Activated naive CD4-positive, alpha-beta T cell treated with anti-CD3 and anti-CD28 coated beads, Interleukin-2, amount 50 U/mL, for 16 hours (primary cell): ENCODE measurements around the gene DHH.
"Not testable (repeated sequence)": the region's sequence is repeated elsewhere in the genome, so short reads cannot be mapped to it uniquely, and the experiment has no call there.

ENCODE experiments used
- DNase-seq: peaks from one replicate; pipeline ENCODE4 v3.0.0-alpha.2; 2020

DHH gene

GRCh38 chr12:49094160-49094974 lies at the start of gene DHH:
TSS of gene DHH (minus strand) at chr12:49094801. CDS start at chr12:49094512, 289 bp downstream.
- DNase-seq: no peak

- no peak for DNase-seq
These were observed 49.8 kb upstream of the DHH start for GRCh38 chr12:49144384-49144783.

- DNase-seq: no peak
These were observed 44.4 kb upstream of the DHH start for GRCh38 chr12:49138999-49139398.

- no peak for DNase-seq
These were observed 44.0 kb upstream of the DHH start for GRCh38 chr12:49138587-49138986.

GRCh38 chr12:49137476-49137875 lies 42.9 kb upstream of the DHH start:
- DNase-seq: no peak

GRCh38 chr12:49136997-49137396 lies 42.4 kb upstream of the DHH start:
- DNase-seq: not testable (repeated sequence)

GRCh38 chr12:49133590-49133989 lies 39.0 kb upstream of the DHH start:
- DNase-seq: no peak

- DNase-seq: no peak
These were observed 38.4 kb upstream of the DHH start for GRCh38 chr12:49133014-49133413.

GRCh38 chr12:49131894-49132461 lies 37.4 kb upstream of the DHH start:
- DNase-seq: no peak

GRCh38 chr12:49131051-49131893 lies 36.7 kb upstream of the DHH start, which contains the start of gene TUBA1B:
TSS of gene TUBA1B (minus strand) at chr12:49131395. CDS start at chr12:49131300, 95 bp downstream.
- DNase-seq: peak; percentile 91

- DNase-seq: peak; percentile 92
These were observed 35.8 kb upstream of the DHH start for GRCh38 chr12:49130151-49131050.

GRCh38 chr12:49129332-49130150 lies 34.9 kb upstream of the DHH start:
- DNase-seq: no peak

GRCh38 chr12:49127971-49128370 lies 33.4 kb upstream of the DHH start:
- DNase-seq: not testable (repeated sequence)

GRCh38 chr12:49126852-49127763 lies 32.5 kb upstream of the DHH start:
- DNase-seq: no peak

- no peak for DNase-seq
These were observed 26.6 kb upstream of the DHH start for GRCh38 chr12:49121047-49121696.

- DNase-seq: no peak
These were observed 16.6 kb upstream of the DHH start for GRCh38 chr12:49111206-49111605.

GRCh38 chr12:49110464-49111155 lies 16.0 kb upstream of the DHH start, which contains the start of gene LMBR1L:
TSS of gene LMBR1L (minus strand) at chr12:49110847. CDS start at chr12:49110555, 292 bp downstream.
- DNase-seq: peak; percentile 96

- DNase-seq: no peak
These were observed 15.3 kb upstream of the DHH start for GRCh38 chr12:49109641-49110463.
